ENCODE measurements around the gene SLC25A52.
"Not testable (repeated sequence)": the region's sequence is repeated elsewhere in the genome, so short reads cannot be mapped to it uniquely, and the experiment has no call there.

Gene SLC25A52, protein sequence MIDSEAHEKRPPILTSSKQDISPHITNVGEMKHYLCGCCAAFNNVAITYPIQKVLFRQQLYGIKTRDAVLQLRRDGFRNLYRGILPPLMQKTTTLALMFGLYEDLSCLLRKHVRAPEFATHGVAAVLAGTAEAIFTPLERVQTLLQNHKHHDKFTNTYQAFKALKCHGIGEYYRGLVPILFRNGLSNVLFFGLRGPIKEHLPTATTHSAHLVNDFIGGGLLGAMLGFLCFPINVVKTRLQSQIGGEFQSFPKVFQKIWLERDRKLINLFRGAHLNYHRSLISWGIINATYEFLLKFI

DNA sequence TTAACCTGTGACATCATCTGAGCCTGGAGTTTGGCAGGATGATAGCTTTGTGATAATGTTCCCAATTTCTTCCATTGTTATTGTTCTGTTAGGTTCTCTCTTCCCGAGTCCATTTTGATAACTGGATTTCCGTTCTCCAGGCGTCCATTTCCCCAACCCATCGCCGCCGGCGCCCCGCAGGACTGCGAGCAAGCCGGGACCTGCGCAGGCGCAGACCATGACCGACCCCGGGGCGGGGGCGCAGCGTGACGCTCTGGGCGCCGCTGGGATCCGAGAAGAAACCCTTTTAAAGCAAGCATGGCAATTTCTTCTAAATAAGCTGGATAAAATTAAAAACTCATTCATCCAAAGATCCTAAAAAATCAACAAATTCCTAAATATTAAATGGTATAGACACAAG lies at the start of gene SLC25A52:
TSS of gene SLC25A52 (minus strand) at position 186 of the 400 bp plus-strand sequence. CDS start 219 bp downstream, outside the sequence.
- DNase-seq (ENCODE audit: low read depth in 2 of 2): no peak

DNA sequence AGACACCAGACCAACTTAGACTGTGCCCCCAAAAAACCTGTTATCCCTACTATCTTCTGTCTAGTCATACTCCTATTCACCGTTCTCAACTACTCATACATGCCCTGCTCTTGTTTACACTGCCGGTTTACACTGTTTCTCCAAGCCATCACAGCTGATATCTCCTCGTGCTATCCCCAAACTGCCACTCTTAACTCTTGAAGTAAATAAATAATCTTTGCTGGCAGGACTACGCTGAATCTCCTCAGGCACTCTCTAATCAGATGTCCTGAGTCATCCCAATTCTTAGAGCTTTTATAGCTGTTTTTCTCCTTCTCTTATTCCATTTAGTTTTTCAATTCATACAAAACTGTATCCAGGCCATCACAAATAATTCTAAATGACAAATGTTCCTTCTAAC lies 48.4 kb upstream of the SLC25A52 start:
- DNase-seq (ENCODE audit: low read depth in 2 of 2): not testable (repeated sequence)

DNA sequence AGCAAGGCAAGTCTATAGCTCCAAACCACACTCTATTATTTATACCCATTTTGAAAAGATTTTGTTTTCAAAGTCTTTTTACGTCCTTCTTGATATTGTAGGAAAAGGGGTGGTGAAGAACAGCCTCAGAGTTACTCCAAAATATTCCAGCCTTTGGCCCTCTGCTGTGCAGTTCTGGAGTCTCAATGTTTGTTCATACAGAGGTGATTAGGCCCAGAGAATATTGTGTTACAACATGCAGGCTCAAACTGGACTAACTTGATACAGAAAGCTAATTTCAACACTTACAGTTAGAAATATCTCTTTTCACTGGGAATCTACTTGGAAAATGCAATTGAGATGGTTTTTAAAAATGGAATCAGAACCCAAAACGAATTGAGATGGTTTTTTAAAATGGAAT lies 40.4 kb upstream of the SLC25A52 start:
- no peak for DNase-seq (ENCODE audit: low read depth in 2 of 2)

DNA sequence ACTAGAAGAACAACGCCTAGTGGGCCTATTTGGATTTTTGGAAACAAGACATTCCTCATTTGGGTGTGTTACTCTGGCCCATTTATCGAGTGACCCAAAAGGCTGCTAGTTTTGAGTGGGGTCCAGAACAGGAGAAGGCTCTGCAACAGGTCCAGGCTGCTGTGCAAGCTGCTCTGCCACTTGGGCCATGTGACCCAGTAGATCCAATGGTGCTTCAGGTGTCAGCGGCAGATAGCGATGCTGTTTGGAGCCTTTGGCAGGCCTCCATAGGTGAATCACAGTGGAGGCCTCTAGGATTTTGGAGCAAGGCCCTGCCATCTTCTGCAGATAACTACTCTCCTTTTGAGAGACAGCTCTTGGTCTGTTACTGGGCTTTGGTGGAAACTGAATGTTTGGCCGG lies 38.6 kb upstream of the SLC25A52 start:
- DNase-seq (ENCODE audit: low read depth in 2 of 2): not testable (repeated sequence)

DNA sequence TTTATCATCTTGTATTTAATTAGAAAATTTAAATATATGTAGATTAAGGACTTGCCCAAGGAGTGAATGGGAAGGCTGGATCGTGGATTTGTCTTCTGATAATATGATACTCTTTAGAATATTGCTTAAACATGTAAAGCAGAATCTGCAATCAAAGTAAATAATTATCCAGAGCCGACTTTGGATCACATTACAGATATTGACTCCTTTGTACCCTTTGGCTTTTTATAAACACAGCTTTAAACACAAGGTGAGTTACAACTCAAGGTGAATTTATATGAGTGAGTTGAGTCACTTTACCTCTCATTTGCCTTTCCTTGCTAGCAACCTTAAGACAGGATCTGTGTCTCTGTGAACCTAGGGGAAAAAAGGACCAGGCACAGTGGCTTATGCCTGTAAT lies 37.7 kb upstream of the SLC25A52 start:
- no peak for DNase-seq (ENCODE audit: low read depth in 2 of 2)

DNA sequence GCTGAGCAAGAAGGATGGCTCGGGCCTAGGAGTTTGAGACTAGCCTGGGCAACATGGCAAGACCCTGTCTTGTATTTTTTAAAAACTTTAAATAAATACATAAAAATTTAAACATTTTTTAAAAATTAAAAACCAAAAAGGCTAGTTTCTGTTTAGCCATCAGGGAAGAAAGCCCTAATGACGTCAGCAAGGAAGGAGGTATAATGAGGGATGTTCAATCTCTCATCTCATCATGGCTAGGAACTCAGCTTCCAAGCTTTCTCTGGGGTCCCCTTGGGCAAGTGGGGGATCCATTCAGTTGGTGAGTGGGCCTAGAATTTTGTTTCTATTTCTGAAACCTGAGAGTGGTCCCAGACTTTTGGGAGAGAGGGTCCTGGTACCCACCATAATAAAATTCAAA lies 35.1 kb upstream of the SLC25A52 start:
- DNase-seq (ENCODE audit: low read depth in 2 of 2): no peak

DNA sequence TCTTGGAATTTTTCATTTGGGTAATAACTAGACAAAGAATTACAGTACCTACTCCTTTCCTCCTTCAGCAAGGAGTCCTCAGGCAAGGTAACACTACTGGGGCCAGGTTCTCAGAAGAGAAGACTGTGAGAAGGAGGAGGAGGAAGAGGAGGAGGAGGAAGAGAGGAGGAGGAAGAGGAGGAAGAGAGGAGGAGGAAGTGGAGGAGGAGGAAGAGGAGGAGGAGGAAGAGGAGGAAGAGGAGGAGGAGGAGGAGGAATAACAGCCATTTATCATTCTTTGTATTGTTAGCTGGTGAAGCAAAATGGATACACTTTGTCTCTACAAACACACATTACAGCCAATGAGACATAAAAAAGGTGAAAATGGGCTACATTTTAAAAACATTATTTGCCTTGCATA lies 32.9 kb upstream of the SLC25A52 start:
- DNase-seq (ENCODE audit: low read depth in 2 of 2): no peak

DNA sequence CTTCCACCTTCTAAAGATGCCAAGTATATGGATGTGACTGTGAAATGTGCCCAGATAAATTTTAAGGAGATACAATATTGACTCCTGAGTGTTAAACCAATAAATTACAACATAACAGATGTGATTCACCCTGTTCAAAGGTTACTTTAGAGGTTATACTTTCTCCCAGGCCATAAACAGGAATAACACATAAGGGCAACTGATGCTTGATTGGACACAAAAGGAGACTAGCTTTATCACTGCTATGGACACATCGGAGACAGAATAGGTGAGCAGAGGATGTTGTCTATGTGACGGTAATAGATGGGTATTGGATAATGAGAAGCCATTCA lies 31.9 kb upstream of the SLC25A52 start:
- no peak for DNase-seq (ENCODE audit: low read depth in 2 of 2)

DNA sequence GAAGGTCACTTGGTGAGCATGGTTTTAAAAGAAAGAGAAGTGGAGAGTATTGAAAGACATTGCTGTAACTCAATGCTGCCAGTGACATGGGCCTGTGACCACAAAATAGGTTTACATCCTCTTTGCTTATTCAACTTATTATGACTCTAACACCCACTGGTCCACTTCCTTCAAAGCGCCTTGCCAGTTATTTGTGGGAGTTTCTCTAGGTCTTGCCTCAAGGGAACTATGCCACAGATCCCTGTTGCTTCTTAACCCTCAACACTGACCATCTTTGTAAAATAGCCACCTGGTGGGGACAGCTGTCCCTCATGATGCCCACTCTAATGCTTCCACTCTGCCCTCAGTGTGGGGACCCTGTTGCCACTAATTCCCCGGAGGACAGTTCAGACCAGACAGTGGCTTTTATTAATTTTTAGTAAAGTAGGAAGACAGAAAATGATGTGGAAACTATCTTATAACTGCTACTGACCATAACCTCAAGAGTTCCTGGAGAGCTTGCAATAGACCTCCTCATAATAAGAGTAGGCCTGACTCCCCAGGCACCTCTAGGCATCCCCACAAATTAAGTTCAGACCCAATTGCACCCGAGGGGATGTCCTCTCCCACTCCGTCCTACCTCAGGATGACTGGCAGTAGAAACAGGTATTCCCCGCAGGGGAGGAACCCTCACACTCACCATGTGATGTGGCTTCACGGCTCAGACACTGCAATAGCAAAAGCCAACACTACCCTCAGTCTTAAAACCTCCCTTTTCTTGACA lies 31.3 kb upstream of the SLC25A52 start:
- no peak for DNase-seq (ENCODE audit: low read depth in 2 of 2)

DNA sequence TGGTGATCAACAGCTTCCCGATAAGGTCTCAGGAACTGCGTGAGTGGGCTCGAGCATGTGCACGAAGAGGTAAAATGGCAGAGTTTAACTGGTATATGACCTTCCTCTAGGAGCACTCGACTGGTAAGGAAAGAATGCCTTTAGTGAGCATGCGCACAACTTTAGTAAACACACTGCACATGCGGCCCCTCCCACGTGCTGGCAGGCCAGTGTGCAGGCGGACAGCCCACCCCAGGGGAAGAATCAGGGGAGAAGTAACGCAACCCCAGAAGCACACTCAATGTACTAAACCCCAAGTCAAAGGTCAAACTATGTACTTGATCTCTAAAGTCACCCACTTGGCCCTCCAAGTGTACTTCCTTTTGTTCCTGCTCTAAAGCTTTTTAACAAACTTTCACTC lies 28.7 kb upstream of the SLC25A52 start:
- no peak for DNase-seq (ENCODE audit: low read depth in 2 of 2)

DNA sequence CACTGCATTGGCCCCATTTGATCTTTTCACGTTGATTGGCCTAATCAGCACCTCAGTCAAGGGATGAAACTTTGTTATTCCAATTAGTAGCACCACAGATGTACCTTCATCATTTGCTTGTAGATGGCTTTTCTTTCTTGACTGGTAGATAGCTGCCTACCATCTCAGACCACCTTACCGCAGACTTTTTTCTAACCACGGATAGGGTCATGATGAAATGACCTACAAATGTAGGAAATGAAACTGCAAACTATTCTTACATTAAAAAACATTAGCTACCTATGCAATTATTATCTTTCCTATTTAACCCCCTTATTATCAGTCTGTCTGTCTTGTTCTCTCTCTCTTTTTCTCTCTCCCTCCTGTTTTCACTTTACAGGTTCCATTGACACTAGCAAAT lies 22.4 kb upstream of the SLC25A52 start:
- DNase-seq (ENCODE audit: low read depth in 2 of 2): no peak

DNA sequence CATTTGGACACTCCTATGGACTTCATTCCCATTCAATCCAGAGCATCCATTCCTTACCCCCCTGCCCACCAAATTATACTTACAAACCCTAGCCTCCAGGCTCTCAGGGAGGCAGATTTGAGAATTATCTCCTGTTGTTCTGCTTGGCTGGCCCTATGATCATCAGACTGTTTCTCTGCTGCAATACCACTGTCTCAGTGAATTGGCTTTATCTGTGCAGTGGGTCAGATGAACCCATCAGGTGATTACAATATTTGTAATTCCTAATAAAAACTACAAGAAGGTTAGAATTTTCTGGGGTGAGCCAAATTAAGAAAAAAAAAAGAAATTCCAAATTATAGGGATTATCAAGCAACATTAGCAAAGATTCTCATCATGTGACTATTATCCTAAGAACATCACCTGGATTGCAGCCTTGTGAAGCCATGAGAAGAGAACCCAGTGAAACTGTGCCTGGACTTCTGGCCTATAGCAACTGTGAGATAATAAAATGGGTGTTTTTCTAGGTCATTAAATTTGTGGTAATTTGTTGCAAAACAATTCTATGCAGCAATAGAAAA lies 17.8 kb upstream of the SLC25A52 start:
- no peak for DNase-seq (ENCODE audit: low read depth in 2 of 2)

DNA sequence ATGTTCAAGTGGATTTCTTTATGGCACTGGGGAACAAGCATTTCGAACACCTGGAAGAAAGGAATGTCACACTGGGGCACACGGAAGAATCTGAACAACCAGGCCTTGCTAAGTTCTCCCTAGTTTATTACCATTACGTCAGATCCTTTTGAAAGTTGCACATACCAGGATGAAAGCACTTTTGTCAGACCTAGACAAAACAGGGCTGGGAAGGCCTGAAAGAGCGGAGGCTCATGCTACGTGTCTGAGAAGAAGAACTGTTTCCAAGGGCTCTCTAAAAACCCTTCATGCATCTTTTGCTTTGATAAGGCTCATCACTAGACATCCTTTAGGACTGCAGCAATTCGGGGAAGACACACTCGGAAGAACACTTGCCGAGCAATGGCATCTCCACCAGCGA lies 15.4 kb upstream of the SLC25A52 start:
- DNase-seq (ENCODE audit: low read depth in 2 of 2): no peak

DNA sequence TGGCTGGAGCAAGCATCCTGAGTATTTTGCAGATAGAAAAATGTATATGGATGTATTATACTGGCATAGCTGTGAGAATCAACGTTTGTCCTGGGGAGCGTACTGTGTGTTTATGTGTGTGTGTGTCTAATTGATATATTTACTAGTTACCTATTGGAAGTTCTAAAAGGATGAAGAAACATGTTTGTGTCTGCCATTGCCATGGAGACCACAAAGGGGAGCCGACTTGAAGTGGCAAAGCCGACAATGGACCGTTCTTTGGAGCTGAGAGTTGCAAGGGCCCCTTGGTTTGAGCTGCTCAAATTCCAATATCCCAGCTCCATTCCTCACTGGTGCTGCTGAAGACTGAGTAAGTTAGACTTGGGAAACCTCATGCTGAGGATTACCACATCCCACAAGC lies 14.3 kb upstream of the SLC25A52 start:
- DNase-seq (ENCODE audit: low read depth in 2 of 2): no peak

DNA sequence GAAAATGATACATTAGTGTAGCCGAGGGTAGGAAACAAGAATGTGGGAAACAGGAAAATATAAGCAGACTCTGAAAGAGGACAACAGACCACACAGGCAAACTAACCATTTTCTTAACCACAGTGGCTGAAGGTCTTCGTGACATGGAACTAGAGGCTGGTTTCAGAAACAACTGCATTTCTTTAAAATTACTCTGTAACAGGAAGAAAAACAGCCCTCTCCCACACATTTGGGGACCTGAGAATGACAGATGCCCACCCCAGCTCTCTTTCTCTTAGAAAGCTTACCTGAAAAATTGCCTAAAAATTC lies 13.8 kb upstream of the SLC25A52 start:
- DNase-seq (ENCODE audit: low read depth in 2 of 2): no peak

DNA sequence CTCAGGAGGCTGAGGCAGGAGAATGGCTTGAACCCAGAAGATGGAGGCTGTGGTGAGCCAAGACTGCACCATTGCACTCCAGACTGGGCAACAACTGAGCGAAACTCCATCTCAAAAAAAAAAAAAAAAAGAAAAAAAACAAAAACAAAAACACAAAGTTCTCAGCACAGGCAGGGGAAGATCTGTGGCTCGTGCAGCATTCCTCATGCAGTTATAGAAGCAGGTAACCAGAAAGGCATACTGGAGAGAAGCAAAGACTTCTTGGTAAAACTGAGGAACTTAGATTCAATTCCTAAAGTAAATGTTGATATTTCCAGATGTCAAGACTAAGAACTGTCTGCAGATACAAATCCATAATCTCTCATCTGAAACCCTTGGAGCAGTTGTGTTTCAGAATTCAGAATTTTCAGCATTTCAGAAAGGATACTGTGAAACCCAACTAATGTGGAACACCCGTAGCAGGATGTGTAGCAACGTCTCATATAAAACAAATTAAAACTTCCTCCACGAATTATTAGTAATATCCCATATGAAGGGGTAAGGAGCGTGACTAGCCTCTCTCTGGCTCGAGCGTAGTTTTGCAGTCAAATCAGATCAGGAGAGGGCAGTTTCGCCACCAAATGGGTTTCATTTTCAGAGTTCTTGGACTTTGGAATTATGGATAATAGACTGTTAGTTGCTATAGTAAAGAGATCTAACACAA lies 13.2 kb upstream of the SLC25A52 start:
- no peak for DNase-seq (ENCODE audit: low read depth in 2 of 2)

DNA sequence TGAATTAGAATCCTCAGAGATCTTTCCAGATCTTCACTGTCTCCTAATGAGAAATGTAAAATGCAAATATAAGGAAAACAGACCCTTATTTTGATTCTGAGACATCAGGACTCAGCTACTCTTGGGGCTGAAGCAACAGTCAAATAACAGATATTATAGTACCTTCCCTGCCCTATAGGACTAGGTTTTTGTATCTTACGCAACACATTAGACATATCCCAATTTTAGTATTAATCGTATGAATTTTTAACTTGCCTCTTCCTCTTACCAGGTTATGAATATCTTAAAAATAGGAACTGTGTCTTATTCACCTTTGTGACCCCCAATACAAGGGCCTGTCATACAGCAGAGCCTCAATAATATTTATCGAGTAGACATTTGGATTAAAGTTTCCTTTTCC lies 12.0 kb upstream of the SLC25A52 start:
- no peak for DNase-seq (ENCODE audit: low read depth in 2 of 2)

DNA sequence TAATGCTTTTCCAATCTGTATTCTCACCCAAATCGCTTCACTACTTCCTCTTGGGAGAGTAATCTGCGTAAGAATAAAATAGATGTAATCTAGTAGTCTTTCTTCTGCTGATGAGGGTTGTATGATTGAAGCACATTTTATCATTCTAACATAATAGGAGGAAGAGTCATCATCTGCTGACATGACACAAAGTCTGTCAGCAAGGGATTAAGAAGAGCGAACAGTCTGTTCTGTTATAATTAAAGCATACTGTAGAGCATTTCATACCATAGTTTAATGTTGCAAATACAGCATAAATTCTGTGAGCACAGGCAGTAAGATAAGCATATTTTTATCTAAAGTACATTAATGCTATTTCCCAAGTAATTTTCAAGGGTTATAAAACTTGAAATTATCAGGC lies 10.4 kb downstream of the SLC25A52 start:
- no peak for DNase-seq (ENCODE audit: low read depth in 2 of 2)

DNA sequence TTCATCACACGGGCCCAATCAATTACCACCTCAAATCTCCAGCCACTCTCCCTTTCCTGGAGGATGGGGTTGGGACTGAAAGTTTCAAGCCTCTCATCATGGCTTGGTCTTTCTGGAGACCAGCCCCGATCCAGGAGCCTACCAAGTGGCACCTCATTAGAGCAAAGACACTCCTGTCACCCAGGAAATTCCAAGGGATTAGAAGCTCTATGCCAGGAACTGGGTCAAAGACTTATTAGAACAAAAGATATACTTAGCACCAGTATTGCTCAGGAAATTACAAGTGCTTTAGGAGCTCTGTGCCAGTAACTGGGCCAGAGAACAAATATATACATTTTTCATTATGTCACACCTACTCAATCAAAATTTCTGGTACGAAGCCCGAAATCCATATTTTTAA lies 14.3 kb downstream of the SLC25A52 start:
- no peak for DNase-seq (ENCODE audit: low read depth in 2 of 2)

DNA sequence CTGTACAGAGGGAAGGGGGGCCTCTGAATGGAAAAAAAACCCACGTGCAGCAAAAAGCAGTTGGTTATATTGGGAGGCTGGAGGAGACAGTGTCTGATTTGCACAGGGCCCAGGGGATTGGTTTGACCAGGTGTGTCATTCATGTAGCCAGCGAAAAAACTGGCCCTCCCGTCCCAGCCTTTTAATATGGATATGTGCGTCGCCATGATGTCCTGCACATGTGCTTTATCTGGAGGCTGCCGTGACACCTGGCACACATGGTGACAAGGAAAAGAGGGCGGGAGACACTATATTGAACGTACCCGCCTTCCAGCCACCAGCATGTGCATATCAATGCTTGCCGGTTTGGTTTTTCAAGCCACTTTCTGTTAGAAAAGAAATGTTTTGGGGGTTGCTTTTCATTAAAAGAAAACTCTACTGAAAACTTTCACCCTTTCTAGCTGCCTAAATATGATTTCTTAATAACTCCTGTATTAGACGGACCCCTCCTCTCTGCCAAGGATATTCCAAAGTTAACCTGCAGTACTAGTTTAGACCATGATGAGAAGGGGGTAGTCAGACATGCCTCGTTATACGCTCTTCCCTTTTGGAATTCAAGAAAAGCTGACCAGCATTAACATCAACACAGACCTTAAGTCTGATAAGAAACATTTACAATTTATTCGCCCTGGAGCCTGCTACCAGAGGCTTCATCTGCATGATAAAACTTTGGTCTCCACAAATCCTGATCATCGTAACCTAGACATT lies 16.2 kb downstream of the SLC25A52 start:
- DNase-seq (ENCODE audit: low read depth in 2 of 2): no peak

DNA sequence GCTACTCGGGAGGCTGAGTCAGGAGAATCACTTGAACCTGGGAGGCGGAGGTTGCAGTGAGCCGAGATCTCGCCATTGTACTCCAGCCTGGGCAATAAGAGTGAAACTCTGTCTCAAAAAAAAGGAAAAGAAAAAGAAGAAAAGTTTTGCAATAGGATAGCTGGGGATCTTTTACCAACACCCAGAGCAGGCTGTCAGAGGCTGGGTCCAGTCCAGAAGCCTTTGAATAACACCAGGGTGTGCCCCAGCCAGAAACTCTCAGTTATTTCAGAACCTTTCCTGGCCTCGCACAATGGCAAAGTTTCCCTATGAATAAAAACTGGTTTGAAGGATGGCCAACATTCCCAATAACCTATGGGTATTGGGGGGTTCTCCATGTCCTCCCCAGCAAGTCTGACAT lies 17.1 kb downstream of the SLC25A52 start:
- not testable (repeated sequence) for DNase-seq (ENCODE audit: low read depth in 2 of 2)

DNA sequence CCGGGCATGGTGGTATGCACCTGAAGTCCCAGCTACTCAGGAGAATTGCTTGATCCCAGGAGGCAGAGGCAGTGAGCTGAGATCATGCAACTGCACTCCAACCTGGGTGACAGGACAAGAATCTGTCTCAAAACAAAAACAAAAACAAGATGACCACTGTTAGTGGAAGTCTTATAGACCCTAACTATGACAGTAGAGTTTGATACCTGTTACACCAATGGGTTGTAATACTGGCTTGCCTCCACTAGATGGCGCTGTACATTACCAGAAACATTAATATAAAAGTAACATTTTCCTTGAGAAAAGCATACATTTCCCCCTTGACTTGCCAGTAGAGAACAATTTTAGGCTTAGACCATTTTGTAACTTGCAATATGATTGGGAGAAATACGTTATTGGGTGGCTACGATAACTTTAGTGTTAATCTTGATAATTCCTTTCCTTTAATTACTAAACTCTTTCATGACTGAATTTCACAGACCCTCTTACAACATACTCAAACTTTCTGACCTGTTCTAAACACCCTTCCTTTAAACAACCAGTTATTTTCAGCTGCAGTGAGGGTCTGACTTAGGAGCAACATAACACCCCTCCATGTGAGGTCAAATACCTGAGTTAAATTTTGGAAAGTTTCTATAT lies 19.5 kb downstream of the SLC25A52 start:
- peak; percentile 34 to 38 for DNase-seq (ENCODE audit: low read depth in 2 of 2)
